ENCODE results near the gene MED13L.

GRCh38 chr12:116148844-116149243, 128.6 kb downstream of the MED13L start:
- TF ChIP-seq CTCF (IDR thresholded peaks at IDR 0.05) (no peak), POLR2A (IDR thresholded peaks at IDR 0.05) (no peak)

All from testis (tissue), 2 donors.